HG03280 (cell line): ENCODE measurements around the gene MT1A.

Experiments
- ATAC-seq: cut with Tn5 transposase; IDR thresholded peaks from one replicate; pipeline ENCODE4 v1.9.1; 2021; ENCODE audit warnings: mild to moderate bottlenecking, moderate library complexity; ENCODE audit not compliant: unreplicated experiment

The MT1A gene

GRCh38 chr16:56675685-56676210, 37.3 kb downstream of the MT1A start:
- ATAC-seq, result no peak

- ATAC-seq, result no peak
Measured at GRCh38 chr16:56677474-56677873, 39.0 kb downstream of the MT1A start.

GRCh38 chr16:56679078-56679730, 40.7 kb downstream of the MT1A start:
- no peak for ATAC-seq

GRCh38 chr16:56679818-56680217, 41.4 kb downstream of the MT1A start:
- ATAC-seq, result no peak

GRCh38 chr16:56681939-56682702, 43.7 kb downstream of the MT1A start, which contains the start of gene MT1X:
Gene MT1X, plus strand, starts transcription at chr16:56682470. Its CDS starts 71 bp downstream, at chr16:56682541.
- peak; percentile 99 for ATAC-seq

GRCh38 chr16:56682703-56683397, 44.4 kb downstream of the MT1A start:
- ATAC-seq, result peak; percentile 6

GRCh38 chr16:56683424-56684172, 45.1 kb downstream of the MT1A start:
- no peak for ATAC-seq

GRCh38 chr16:56684256-56684925, 45.9 kb downstream of the MT1A start:
- ATAC-seq, result no peak

- ATAC-seq, result no peak
Measured at GRCh38 chr16:56684926-56685590, 46.6 kb downstream of the MT1A start.

- ATAC-seq, result no peak
Measured at GRCh38 chr16:56686758-56687157, 48.3 kb downstream of the MT1A start.

- no peak for ATAC-seq
Measured at GRCh38 chr16:56688762-56689161, 50.3 kb downstream of the MT1A start.

- no peak for ATAC-seq
Measured at GRCh38 chr16:56689171-56689570, 50.7 kb downstream of the MT1A start.
